ENCODE measurements around the gene SULT1A2.

- TF ChIP-seq, protein P1, sequence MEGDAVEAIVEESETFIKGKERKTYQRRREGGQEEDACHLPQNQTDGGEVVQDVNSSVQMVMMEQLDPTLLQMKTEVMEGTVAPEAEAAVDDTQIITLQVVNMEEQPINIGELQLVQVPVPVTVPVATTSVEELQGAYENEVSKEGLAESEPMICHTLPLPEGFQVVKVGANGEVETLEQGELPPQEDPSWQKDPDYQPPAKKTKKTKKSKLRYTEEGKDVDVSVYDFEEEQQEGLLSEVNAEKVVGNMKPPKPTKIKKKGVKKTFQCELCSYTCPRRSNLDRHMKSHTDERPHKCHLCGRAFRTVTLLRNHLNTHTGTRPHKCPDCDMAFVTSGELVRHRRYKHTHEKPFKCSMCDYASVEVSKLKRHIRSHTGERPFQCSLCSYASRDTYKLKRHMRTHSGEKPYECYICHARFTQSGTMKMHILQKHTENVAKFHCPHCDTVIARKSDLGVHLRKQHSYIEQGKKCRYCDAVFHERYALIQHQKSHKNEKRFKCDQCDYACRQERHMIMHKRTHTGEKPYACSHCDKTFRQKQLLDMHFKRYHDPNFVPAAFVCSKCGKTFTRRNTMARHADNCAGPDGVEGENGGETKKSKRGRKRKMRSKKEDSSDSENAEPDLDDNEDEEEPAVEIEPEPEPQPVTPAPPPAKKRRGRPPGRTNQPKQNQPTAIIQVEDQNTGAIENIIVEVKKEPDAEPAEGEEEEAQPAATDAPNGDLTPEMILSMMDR (IDR thresholded peaks at IDR 0.05) = no peak
- TF ChIP-seq POLR2A (IDR thresholded peaks at IDR 0.05) = no peak
Observed at GRCh38 chr16:28604186-28604565, 7.3 kb upstream of the SULT1A2 start.

Measured in body of pancreas (tissue), 4 donors.